K562 (cell line): Measurements from ENCODE around the gene HSPB6. TPM values are rescaled to one million over a fixed set of nuclear protein-coding genes. Genes with fewer than 3 reads are reported as not detected.

Source experiments
- CBX2 ChIP-seq: fragments of 200-600 bp; sonication (generic); IDR thresholded peaks from one replicate; pipeline ENCODE4 v1.6.1; 2012; ENCODE audit warnings: mild to moderate bottlenecking, low read length, inconsistent platforms; ENCODE audit not compliant: insufficient read depth, poor library complexity, severe bottlenecking
- CBX8 ChIP-seq: fragments of 200-600 bp; sonication (generic); IDR thresholded peaks from 2 replicates; pipeline ENCODE4 v1.6.1; 2012; ENCODE audit warnings: borderline replicate concordance, mixed run types, low read depth, mild to moderate bottlenecking, moderate library complexity, mixed read lengths, low read length, control low read depth, inconsistent platforms; ENCODE audit not compliant: poor library complexity, severe bottlenecking; ENCODE audit errors: extremely low read depth
- CEBPB ChIP-seq: fragments of 450-650 bp; IDR thresholded peaks from 2 replicates; pipeline ENCODE4 v1.6.1; 2016; ENCODE audit warnings: missing genetic modification characterization, missing compliant biosample characterization
- COPS2 ChIP-seq: fragments of 450-650 bp; conservative IDR thresholded peaks from 2 replicates; pipeline ENCODE4 v1.6.1; 2016; ENCODE audit warnings: mild to moderate bottlenecking, moderate library complexity
- E2F3 ChIP-seq: fragments of 250-450 bp; sonication (Bioruptor Pico); IDR thresholded peaks from 2 replicates; pipeline ENCODE4 v1.4.0; 2020; ENCODE audit warnings: mild to moderate bottlenecking
- EP300 ChIP-seq: IDR thresholded peaks from 2 replicates; pipeline ENCODE4 v1.6.1; 2012; ENCODE audit warnings: low read length, improper control_type of control experiment
- IFI16 ChIP-seq: fragments of 250-450 bp; sonication (Bioruptor Pico); IDR thresholded peaks from 2 replicates; pipeline ENCODE4 v2.1.2; 2022; ENCODE audit warnings: mild to moderate bottlenecking, inconsistent platforms
- JUN ChIP-seq, 2 experiments: sonication (generic) in 1 of 2; formaldehyde crosslinking in 1 of 2; IDR thresholded peaks; 2 replicates each; pipeline versions ENCODE4 v1.6.1 to v1.8.0; 2012 to 2022; ENCODE audit warnings: borderline replicate concordance in 2 of 2, mild to moderate bottlenecking in 2 of 2, improper control_type of control experiment in 1 of 2, low read depth in 1 of 2, low read length in 1 of 2, missing genetic modification reagents in 1 of 2
- KDM1A ChIP-seq, 2 experiments: fragments of 450-650 bp; IDR thresholded peaks; 2 replicates each; pipeline ENCODE4 v1.6.1; 2016; ENCODE audit warnings: mild to moderate bottlenecking in 2 of 2
- MED1 ChIP-seq: sonication (generic); formaldehyde crosslinking; IDR thresholded peaks from 2 replicates; pipeline ENCODE4 v1.8.1; 2023; ENCODE audit warnings: missing genetic modification reagents, borderline replicate concordance
- SREBF1 ChIP-seq: fragments of 150-350 bp; IDR thresholded peaks from 2 replicates; pipeline ENCODE4 v1.6.1; 2014; ENCODE audit warnings: antibody characterized with exemption, low read depth, low read length, borderline replicate concordance
- SRF ChIP-seq, 2 experiments: fragments of 250-450, 450-650 bp in 1 of 2; sonication (Bioruptor Pico) in 1 of 2; sonication (generic) in 1 of 2; formaldehyde crosslinking; IDR thresholded peaks; 2 replicates each; pipeline versions ENCODE4 v1.5.0 to v1.5.1; 2020 to 2022; ENCODE audit warnings: mild to moderate bottlenecking in 1 of 2, missing genetic modification reagents in 1 of 2
- SRSF3 ChIP-seq: fragments of 200-400 bp; formaldehyde crosslinking; IDR thresholded peaks from 2 replicates; pipeline ENCODE4 v1.6.1; 2016; ENCODE audit warnings: mild to moderate bottlenecking, low read length, moderate library complexity; ENCODE audit not compliant: insufficient read depth
- TGIF2 ChIP-seq: sonication (generic); formaldehyde crosslinking; IDR thresholded peaks from 2 replicates; pipeline ENCODE4 v1.8.1; 2022; ENCODE audit warnings: mild to moderate bottlenecking, missing genetic modification reagents, moderate library complexity
- U2AF2 ChIP-seq: fragments of 200-400 bp; formaldehyde crosslinking; optimal IDR thresholded peaks from 2 replicates; pipeline ENCODE3; 2017; ENCODE audit warnings: low read depth, mild to moderate bottlenecking, low read length
- ZNF717 ChIP-seq: fragments of 250-450 bp; sonication (Bioruptor Pico); IDR thresholded peaks from 2 replicates; pipeline ENCODE4 v1.5.0; 2021
- polyA plus RNA-seq, 8 experiments: library from polyadenylated mRNA; depleted of rRNA in 4 of 8; stranded (reverse) in 5 of 8; unstranded in 3 of 8; fragments of >200 nt; fragmentation: Nextera tagmentation in 2 of 8; fragmentation: Illumina TruSeq in 1 of 8; extraction: Ambion mirVana in 2 of 8; extraction: Trizol in 1 of 8; gene quantifications; 2 replicates each; pipeline versions ENCODE4 v1.2.1 to v1.2.3, GENCODE V29; 2011 to 2014; ENCODE audit warnings: inconsistent platforms in 1 of 8, missing spikeins in 1 of 8
- total RNA-seq, 7 experiments: library from RNA; depleted of rRNA in 6 of 7; stranded (reverse); fragments of >200 nt in 6 of 7; fragmentation: Illumina TruSeq in 2 of 7; extraction: Trizol in 2 of 7; gene quantifications; 2 replicates each; pipeline versions ENCODE4 v1.2.1 to v1.2.3, GENCODE V29; 2011 to 2021; ENCODE audit warnings: low replicate concordance in 1 of 7
- TF ChIP-seq, protein P1 (sequence below): sonication (generic); formaldehyde crosslinking; IDR thresholded peaks from 2 replicates; pipeline ENCODE4 v1.8.0; 2022; ENCODE audit warnings: mild to moderate bottlenecking, low read depth, missing genetic modification reagents
- TF ChIP-seq, protein P2 (sequence below): fragments of 450-650 bp; IDR thresholded peaks from 2 replicates; pipeline ENCODE4 v1.6.1; 2017; ENCODE audit warnings: antibody characterized with exemption, mild to moderate bottlenecking
- TF ChIP-seq, protein P3 (sequence below): fragments of 450-650 bp; IDR thresholded peaks from 2 replicates; pipeline ENCODE4 v1.6.1; 2017; ENCODE audit warnings: antibody characterized with exemption

Gene HSPB6
- total and polyA plus RNA-seq, 9 of the 15 experiments (the other 6 are each of a cell fraction or from before 2014, with no cell fraction given), result 0.55 TPM; not detected in 8

DNA sequence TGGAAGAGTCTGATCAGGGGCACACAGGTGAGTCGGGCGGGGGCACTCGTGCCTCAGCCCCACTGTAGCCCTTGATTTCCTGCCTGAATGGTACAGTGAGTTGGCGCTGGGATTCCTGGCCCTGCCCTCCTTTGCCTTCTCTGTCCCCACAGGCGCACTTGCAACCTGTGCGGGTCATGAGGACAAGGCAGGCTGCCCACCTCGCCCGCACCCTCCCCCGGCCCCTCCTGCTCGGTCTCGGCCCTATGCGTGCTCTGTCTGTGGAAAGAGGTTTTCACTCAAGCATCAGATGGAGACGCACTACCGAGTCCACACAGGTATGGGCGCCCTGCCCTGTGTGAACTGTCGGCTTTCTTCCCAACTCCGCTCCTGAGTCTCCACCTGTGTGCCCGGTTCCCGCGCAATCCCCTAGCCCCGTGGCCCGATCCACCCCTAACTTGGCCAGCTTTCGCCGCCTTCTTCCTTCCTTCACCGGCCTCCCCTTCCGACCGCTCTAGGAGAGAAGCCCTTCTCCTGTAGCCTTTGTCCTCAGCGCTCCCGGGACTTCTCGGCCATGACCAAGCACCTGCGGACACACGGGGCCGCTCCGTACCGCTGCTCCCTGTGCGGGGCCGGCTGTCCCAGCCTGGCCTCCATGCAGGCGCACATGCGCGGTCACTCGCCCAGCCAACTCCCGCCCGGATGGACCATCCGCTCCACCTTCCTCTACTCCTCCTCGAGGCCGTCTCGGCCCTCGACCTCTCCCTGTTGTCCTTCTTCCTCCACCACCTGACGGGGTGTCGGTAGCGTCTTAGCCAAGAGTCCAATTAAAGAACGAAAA lies 40.6 kb downstream of the HSPB6 start (continued):
- TF ChIP-seq U2AF2 (no peak), SRSF3 (no peak), KDM1A (IDR thresholded peaks at IDR 0.05) (no peak), COPS2 (no peak), TGIF2 (CRISPR knock-in tag) (no peak), IFI16 (CRISPR knock-in tag) (no peak), SRF (CRISPR knock-in tag; IDR thresholded peaks at IDR 0.05) (no peak), SREBF1 (no peak), EP300 (no peak), JUN (IDR thresholded peaks at IDR 0.05; ENCODE audit: borderline replicate concordance, low read depth, low read length) (no peak), JUN (CRISPR knock-in tag; IDR thresholded peaks at IDR 0.05; ENCODE audit: borderline replicate concordance) (0 out of 2 replicates have a peak, but pooled peaks have one; percentile 8), MED1 (CRISPR knock-in tag) (no peak), CBX2 (no peak), CEBPB (tag) (no peak), E2F3 (CRISPR knock-in tag) (peak; percentile 58; the same call in 1 of the 2 replicates), CBX8 (no peak), ZNF717 (CRISPR knock-in tag) (peak; percentile 9; the same call in 1 of the 2 replicates)
- TF ChIP-seq, protein P1, sequence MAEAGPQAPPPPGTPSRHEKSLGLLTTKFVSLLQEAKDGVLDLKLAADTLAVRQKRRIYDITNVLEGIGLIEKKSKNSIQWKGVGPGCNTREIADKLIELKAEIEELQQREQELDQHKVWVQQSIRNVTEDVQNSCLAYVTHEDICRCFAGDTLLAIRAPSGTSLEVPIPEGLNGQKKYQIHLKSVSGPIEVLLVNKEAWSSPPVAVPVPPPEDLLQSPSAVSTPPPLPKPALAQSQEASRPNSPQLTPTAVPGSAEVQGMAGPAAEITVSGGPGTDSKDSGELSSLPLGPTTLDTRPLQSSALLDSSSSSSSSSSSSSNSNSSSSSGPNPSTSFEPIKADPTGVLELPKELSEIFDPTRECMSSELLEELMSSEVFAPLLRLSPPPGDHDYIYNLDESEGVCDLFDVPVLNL (CRISPR knock-in tag), result 0 out of 2 replicates have a peak, but pooled peaks have one; percentile 40
- TF ChIP-seq, protein P2, sequence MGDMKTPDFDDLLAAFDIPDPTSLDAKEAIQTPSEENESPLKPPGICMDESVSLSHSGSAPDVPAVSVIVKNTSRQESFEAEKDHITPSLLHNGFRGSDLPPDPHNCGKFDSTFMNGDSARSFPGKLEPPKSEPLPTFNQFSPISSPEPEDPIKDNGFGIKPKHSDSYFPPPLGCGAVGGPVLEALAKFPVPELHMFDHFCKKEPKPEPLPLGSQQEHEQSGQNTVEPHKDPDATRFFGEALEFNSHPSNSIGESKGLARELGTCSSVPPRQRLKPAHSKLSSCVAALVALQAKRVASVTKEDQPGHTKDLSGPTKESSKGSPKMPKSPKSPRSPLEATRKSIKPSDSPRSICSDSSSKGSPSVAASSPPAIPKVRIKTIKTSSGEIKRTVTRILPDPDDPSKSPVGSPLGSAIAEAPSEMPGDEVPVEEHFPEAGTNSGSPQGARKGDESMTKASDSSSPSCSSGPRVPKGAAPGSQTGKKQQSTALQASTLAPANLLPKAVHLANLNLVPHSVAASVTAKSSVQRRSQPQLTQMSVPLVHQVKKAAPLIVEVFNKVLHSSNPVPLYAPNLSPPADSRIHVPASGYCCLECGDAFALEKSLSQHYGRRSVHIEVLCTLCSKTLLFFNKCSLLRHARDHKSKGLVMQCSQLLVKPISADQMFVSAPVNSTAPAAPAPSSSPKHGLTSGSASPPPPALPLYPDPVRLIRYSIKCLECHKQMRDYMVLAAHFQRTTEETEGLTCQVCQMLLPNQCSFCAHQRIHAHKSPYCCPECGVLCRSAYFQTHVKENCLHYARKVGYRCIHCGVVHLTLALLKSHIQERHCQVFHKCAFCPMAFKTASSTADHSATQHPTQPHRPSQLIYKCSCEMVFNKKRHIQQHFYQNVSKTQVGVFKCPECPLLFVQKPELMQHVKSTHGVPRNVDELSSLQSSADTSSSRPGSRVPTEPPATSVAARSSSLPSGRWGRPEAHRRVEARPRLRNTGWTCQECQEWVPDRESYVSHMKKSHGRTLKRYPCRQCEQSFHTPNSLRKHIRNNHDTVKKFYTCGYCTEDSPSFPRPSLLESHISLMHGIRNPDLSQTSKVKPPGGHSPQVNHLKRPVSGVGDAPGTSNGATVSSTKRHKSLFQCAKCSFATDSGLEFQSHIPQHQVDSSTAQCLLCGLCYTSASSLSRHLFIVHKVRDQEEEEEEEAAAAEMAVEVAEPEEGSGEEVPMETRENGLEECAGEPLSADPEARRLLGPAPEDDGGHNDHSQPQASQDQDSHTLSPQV, result 0 out of 2 replicates have a peak, but pooled peaks have one; percentile 25
- TF ChIP-seq, protein P3, sequence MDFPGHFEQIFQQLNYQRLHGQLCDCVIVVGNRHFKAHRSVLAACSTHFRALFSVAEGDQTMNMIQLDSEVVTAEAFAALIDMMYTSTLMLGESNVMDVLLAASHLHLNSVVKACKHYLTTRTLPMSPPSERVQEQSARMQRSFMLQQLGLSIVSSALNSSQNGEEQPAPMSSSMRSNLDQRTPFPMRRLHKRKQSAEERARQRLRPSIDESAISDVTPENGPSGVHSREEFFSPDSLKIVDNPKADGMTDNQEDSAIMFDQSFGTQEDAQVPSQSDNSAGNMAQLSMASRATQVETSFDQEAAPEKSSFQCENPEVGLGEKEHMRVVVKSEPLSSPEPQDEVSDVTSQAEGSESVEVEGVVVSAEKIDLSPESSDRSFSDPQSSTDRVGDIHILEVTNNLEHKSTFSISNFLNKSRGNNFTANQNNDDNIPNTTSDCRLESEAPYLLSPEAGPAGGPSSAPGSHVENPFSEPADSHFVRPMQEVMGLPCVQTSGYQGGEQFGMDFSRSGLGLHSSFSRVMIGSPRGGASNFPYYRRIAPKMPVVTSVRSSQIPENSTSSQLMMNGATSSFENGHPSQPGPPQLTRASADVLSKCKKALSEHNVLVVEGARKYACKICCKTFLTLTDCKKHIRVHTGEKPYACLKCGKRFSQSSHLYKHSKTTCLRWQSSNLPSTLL, result no peak
